ENCODE data around the gene COMTD1.

The COMTD1 gene

DNA sequence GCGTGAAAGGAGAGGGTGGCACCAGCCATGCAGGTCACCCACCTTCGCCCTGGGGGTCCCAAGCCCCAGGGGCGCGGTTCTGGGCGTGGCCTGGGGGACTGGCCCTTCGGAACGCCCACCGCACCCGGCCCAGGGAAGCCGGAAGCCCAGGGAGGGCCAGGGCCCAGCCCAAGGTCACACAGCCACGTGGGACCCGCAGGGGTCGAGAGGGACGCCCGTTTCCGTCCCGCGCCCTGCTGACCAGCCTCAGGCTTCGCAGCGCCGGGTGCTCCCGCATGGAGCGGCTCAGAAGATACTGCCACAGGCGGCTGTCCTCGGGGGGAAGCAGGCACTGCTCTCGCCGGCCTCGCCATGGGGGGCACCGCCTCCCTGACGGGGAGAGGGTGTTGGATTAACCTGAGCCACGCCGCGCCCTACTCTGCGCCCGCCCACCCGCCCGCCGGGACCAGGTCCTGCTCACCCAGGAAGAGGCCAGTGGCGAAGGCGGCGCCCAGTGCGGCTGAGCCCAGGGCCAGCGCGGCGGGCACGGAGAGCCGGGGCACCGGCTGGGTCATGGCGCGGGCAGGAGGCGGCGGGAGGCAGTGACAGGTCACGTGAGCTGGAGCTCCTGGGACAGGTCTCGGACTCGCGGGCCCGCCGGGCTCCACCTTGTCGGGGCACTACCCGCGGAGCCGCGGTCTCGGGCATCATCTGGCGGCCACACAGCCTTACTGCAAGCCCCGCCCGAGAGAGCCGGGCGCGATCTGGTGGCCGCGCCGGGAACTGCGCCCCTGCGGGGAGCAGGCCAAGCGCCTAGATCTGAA is at the start of gene COMTD1:
COMTD1 (minus strand) TSS at position 583 of the 803 bp plus-strand sequence; CDS start at position 554, 29 bp downstream.
- peak; percentile 59 for DNase-seq (ENCODE audit: low read depth)

DNA sequence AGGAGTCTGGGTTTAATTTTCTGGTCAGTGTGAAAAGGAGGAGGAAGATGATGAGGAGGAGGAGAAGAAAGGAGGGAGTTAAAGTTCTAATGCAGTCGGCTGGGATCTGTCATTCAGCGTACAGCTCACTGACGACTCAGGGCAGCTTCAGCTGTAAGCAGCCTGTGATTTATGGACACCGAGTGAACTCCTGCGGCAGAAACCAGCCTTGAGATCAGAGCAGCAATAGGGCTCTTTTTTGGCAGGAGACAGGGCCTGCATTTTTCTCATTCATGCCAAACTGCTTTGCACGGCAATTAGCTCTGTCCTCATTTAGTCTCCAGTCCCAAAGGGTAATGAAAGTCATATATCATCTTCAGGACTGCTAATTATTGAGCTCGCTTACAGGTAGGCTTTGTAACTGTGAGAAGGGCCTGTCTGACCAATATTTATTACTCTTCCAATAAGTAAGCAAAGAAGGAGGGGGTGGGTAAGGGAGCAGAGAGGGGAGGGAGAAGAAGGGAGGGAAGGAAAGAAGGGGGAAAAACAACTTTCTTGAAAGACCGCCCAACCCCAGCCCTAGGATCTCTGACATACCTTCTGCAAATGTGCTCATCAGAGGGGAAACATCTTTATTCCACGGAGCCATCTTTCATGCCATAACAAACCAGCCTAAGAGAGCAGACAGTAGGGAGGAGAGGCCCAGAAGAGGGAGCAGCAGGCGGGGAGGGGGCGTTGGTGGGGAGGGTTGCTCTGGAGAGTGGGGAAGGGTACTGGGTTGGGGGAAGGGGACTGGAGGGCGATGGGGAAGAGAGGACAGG is 48.1 kb upstream of the COMTD1 start:
- peak; percentile 54 for DNase-seq (ENCODE audit: low read depth)

DNA sequence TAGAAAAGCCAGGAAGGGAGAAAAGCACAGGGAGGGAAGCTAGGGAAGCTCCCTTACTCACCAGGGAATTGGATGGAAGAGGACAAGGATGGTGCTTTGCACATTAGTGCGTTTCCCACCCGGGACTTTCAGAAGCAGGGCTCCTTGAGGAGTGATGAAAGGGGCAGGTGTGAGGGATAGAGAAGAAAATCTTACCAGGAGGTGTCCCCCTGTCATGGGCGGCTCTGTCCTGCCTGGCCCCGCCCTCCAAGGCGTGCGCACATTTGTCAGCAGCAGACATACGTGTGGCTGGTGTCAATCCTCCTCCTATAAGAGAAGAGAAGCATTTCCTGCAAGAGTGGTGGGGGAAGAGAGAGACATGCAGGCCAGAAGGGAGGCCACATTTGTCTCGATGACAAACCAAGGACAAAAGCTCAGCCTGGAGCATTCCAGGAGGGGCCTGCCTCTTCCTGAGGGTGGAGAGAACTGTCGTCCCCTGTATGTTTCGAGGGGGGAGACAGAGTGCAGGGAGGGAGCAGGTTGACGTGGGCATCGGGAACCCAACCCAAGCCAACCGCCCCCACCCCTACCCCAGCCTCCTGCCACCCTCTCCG is 47.4 kb upstream of the COMTD1 start:
- no peak for DNase-seq (ENCODE audit: low read depth)

- no peak for DNase-seq (ENCODE audit: low read depth)
Measured at GRCh38 chr10:75281974-75282373, 46.2 kb upstream of the COMTD1 start.

GRCh38 chr10:75280236-75280635 is 44.5 kb upstream of the COMTD1 start:
- no peak for DNase-seq (ENCODE audit: low read depth)

GRCh38 chr10:75276069-75276872 is 40.5 kb upstream of the COMTD1 start:
- DNase-seq (ENCODE audit: low read depth) = no peak

DNA sequence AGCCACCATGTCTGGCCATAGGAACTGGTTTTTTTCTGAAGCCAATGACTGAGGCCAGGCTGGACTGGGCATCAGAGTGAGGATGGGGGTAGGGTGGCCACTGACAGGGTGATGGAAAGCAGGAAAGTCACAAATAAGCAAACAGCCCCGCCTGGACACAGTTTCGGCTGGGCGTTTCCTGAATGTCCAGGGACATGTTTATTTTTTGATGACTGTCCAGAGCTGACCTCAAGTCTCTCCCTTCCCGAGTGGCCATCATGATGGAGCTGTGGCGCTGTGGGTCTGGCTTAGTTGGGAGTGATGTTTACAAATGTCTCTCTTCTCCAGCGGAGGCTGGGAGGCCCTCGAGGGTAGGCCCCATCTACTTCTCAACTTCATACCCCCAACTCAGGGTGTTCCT is 37.1 kb upstream of the COMTD1 start:
- DNase-seq (ENCODE audit: low read depth) = peak; percentile 6

GRCh38 chr10:75272094-75272493 is 36.3 kb upstream of the COMTD1 start:
- no peak for DNase-seq (ENCODE audit: low read depth)

DNA sequence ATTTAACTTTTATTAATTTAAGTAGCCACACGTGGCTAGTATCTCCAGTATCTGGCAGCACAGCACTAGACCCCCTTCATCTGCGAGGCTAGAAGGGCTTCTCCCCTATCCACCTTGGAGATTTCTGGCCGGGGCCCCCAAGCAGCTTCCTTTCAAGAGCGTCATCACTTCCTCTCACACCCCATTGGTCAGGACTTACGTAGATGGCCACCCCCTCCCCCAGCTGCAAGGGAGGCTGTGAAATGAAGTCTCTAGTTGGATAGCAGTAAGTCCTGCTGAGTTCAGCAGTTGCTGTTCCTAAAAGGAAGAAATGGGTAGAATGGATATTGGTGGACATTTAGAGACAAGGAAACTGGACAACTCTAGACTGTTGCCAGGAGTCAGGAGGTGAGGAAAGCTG is 33.8 kb upstream of the COMTD1 start:
- no peak for DNase-seq (ENCODE audit: low read depth)

DNA sequence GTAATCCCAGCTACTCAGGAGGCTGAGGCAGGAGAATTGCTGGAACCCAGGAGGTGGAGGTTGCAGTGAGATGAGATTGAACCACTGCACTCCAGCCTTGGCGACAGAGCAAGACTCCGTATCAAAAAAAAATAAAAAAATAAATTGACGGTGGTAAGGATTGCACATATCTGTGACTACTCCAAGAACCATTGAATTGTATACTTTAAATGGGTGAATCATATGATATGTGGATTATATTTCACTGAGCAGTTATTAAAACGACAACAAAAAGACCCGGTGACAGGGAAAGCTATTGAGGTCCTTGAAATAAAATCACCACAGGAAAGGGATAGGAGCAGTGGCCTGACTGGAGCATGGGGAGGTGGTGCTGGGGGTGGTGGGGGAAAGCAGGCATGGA is 31.2 kb upstream of the COMTD1 start:
- no peak for DNase-seq (ENCODE audit: low read depth)

DNA sequence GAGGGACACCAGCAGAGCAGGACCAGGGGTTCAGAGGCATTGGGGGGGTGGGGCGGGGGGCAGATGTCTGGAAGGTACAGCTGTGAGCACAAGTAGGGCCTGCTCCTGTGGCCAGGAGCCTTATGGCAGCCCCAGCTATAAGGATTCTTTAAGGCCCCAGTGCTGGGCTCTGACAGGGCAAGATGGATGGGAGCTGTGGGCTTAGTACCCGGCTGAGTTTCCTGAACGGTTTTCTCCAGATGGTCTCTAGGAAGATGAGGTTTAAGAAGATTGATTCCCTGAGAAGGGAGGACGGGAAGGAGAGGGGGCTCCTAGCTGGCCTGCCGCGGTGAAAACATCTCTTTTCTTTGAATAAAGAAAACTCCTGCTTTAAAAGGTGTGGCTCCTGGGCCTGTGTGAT is 30.1 kb upstream of the COMTD1 start:
- DNase-seq (ENCODE audit: low read depth) = no peak

DNA sequence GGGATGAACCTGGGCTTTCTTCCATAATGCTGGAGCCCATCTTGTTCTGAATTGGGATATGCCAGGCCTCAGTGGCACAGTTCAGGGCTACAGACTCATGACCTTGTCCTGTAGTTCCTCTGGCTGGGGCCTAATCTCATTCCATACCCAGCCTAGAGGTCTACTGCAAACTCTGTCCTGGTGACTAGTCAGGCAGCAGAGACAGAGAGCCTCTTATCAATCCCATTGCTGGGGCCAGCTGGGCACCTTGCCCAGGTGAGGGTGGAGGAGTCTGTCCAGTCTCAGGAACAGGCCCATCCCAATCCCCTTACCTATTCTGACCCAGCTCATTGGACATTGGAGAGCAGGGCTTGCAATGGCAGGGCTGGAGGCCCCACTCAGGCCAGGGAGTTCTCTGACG is 28.0 kb upstream of the COMTD1 start:
- no peak for DNase-seq (ENCODE audit: low read depth)

- no peak for DNase-seq (ENCODE audit: low read depth)
Measured at GRCh38 chr10:75261813-75262705, 26.3 kb upstream of the COMTD1 start.

DNA sequence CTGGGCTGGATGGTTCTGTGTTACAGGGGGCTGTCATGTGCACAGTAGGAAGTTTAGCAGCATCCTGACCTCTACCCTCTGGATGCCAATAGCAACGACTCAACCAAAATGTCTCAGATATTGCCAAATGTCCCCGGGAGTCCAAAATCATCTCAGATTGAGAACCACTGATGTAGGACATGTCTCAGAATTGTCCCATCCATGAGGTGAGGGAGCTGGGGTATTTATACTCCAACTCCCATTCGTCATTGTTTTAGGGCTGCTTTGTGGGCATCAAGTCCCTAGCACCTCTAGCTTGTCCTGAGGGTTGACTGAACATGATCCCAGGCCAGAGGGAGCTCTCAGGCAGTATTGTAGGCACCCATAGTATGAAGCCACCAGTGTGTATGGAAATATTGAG is 25.2 kb upstream of the COMTD1 start:
- no peak for DNase-seq (ENCODE audit: low read depth)

DNA sequence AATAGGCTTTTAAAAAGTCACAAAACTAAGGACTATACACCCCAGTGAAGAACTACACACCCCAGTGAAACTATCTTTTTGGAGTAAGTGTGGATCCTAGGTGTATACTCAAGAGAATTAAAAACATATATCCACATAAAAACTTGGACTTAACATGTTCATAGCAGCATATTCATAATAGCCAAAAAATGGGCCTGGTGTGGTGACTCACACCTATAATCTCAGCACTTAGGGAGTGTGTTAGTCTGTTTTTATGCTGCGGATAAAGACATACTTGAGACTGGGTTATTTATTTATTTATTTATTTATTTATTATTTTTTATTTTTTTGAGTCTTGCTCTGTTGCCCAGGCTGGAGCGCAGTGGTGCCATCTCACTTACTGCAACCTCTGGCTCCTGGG is 19.0 kb upstream of the COMTD1 start:
- DNase-seq (ENCODE audit: low read depth) = no peak

DNA sequence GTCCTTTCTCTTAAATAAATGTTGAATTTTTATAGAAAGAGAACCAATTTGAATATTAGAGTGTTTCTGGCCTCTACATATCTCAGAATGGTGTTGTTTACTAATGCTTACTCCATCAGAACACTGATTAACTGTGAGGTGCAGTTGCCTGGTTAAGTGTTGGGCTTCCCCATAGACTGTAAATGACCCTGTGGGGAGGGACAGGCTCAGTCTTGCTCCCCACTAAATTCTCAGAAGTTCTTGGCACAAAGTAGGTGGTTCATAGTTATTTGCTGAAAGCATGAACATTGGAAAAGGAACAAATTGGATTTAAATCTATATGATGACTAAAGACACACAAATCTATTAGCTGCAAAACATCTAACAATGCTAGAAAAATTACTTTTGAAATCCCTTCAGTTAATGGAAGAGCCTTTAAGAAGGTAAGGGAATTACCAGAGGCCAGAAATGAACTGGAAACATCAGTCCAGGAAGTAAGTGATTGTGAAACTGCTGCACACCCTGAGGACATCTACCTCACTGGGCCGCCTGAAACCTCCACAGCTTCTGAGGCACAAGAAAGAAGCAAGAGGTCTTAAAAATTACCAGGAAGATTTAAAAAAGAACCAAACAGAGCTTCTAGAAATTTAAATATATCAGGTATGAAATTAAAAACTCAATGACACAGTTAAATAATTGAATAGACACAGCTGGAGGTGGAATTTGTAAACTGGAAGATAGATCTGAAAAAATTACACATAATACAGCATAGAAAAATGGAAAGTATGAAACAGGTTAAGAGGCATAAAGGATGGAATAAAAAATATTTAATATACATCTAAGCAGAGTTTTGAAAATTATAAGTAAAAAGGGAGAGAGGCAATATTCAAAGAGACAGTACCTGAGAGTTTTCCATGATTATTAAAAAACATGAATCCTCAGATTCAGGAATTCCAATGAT is 17.8 kb upstream of the COMTD1 start:
- no peak for DNase-seq (ENCODE audit: low read depth)

GRCh38 chr10:75250934-75251333 is 15.2 kb upstream of the COMTD1 start:
- no peak for DNase-seq (ENCODE audit: low read depth)

DNA sequence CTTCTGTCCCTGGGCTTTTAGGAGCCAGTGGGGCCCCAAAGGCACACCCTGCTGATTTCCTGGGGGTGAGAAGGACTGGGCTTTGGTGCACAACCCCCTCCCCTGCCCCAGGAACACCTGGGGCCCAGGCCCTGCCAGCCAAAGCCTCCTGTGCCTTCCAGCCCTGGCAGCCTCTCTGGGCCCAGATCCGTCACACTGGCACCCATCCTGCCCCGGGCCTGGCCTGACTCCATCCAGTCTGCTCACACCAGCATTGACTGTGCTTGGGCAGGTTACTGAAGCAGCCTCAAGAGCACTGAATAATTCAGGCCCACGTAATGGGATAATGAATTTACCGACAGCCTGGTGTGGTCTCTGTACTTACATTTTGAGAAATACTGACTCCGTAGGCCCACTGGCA is 12.0 kb upstream of the COMTD1 start:
- no peak for DNase-seq (ENCODE audit: low read depth)

DNA sequence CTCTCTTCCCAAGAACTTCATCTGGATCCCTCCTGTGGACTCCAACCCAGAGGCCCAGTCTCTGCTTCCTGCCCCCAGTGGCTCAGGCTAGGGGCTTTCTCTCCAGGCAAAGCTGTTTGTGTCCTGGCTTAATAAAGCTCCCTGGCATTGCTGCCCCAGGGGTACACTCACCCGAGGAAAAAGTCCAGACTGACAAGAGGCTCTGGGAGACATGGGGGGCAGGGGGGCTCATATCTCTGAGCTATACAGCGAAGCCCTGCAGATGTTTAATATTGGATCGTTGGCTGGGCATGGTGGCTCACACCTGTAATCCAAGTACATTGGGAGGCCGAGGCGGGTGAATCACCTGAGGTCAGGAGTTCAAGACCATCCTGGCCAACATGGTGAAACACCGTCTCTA is 10.7 kb upstream of the COMTD1 start:
- no peak for DNase-seq (ENCODE audit: low read depth)
